Measurements from ENCODE around the gene RANBP6. TPM values are rescaled to one million over a fixed set of nuclear protein-coding genes. Genes with fewer than 3 reads are reported as not detected.
A peak's percentile ranks its signal among the peaks of the same experiment; 100 is the strongest.

RANBP6 gene
- total RNA-seq, 1 donor from 2014 or later: 7.5 TPM

- peak; percentile 93 for ATAC-seq
These were observed 8.2 kb downstream of the RANBP6 start for GRCh38 chr9:6007058-6007769.

GRCh38 chr9:6006749-6007057, 8.7 kb downstream of the RANBP6 start:
- no peak for ATAC-seq

- ATAC-seq: no peak
These were observed 14.5 kb downstream of the RANBP6 start for GRCh38 chr9:6000955-6001354.

GRCh38 chr9:5999443-6000101, 15.9 kb downstream of the RANBP6 start:
- no peak for ATAC-seq

- ATAC-seq: no peak
These were observed 20.9 kb downstream of the RANBP6 start for GRCh38 chr9:5994493-5994892.

- ATAC-seq: no peak
These were observed 27.2 kb downstream of the RANBP6 start for GRCh38 chr9:5988265-5988664.

GRCh38 chr9:5983042-5983441, 32.4 kb downstream of the RANBP6 start:
- ATAC-seq: no peak

- ATAC-seq: no peak
These were observed 33.1 kb downstream of the RANBP6 start for GRCh38 chr9:5982317-5982716.

- peak; percentile 60 for ATAC-seq
These were observed 36.9 kb downstream of the RANBP6 start for GRCh38 chr9:5978523-5978922.

GRCh38 chr9:5976674-5977397, 38.6 kb downstream of the RANBP6 start:
- no peak for ATAC-seq

- ATAC-seq: no peak
These were observed 43.7 kb downstream of the RANBP6 start for GRCh38 chr9:5971740-5972139.

Other genes starting within 250 kb of the RANBP6 start
- 38.1 TPM for gene ERMP1, start 182.5 kb downstream of the RANBP6 start, total RNA-seq
- not detected for gene MLANA, start 124.7 kb downstream of the RANBP6 start, total RNA-seq
- 30.9 TPM for gene IL33, start 200.2 kb upstream of the RANBP6 start, total RNA-seq

All from esophagus mucosa (tissue), 1 donor.